ENCODE measurements around the gene TICAM1. TPM values are rescaled to one million over a fixed set of nuclear protein-coding genes. Genes with fewer than 3 reads are reported as not detected.
"Not testable (repeated sequence)": the region's sequence is repeated elsewhere in the genome, so short reads cannot be mapped to it uniquely, and the experiment has no call there.

The TICAM1 gene
- total and polyA plus RNA-seq, 11 donors = 3.7 to 13.6 (median 7.0) TPM

GRCh38 chr19:4851551-4852290 is 20.2 kb upstream of the TICAM1 start:
- peak; percentile 69 to 87 (median 83) for ATAC-seq
- intact Hi-C loops (cut with DNase I) = loop anchor here (1.0 to 5.0 kb wide), 5 partner anchors 39 to 114 kb away; no protein-coding TSS in a partner anchor
- WGBS, 4 donors = 76 to 80% (median 77%) methylated on average over 42 of the region's 42 CpGs

GRCh38 chr19:4849019-4849418 is 17.5 kb upstream of the TICAM1 start:
- WGBS, 4 donors = 96 to 99% (median 97%) methylated on average over 7 of the region's 7 CpGs
- H3K4me3 ChIP-seq = no peak overlapping the region

More at GRCh38 chr19:4851551-4852290, 20.2 kb upstream of the TICAM1 start:
- Histone ChIP-seq H3K27ac (no peak overlapping the region), H3K4me3 (no peak overlapping the region), H3K36me3 (peaks cover 0 to 91% (median 37%) of the 10 kb centered on the region in 9 donors), H3K27me3 (no peaks in the 10 kb centered on the region), H3K4me1 (no peaks in the 10 kb centered on the region), H3K9me3 (no peaks in the 10 kb centered on the region)
- TF ChIP-seq POLR2A (IDR thresholded peaks at IDR 0.05) (no peak), CTCF (IDR thresholded peaks at IDR 0.05) (peak; percentile 80 to 89 (median 86))
- peak; percentile 66 to 87 (median 69) for DNase-seq

GRCh38 chr19:4847190-4847973 is 15.9 kb upstream of the TICAM1 start:
- Histone ChIP-seq H3K9me3 (no peaks in the 10 kb centered on the region), H3K4me1 (no peaks in the 10 kb centered on the region), H3K36me3 (peaks cover 0 to 93% (median 50%) of the 10 kb centered on the region in 9 donors), H3K4me3 (no peak overlapping the region), H3K27me3 (no peaks in the 10 kb centered on the region), H3K27ac (no peak overlapping the region)
- intact Hi-C loops (cut with DNase I) = no loop called here
- DNase-seq (no peak), ATAC-seq (no peak)
- TF ChIP-seq POLR2A (IDR thresholded peaks at IDR 0.05) = no peak
- TF ChIP-seq CTCF (IDR thresholded peaks at IDR 0.05) = no peak
- WGBS, 4 donors = 95 to 98% (median 97%) methylated on average over 13 to 23 of the region's 23 CpGs

More at GRCh38 chr19:4849019-4849418, 17.5 kb upstream of the TICAM1 start:
- no peaks in the 10 kb centered on the region for H3K27me3 ChIP-seq
- peaks cover 0 to 89% (median 37%) of the 10 kb centered on the region in 9 donors for H3K36me3 ChIP-seq
- DNase-seq = no peak
- no peak for ATAC-seq
- no peak overlapping the region for H3K27ac ChIP-seq
- no peaks in the 10 kb centered on the region for H3K9me3 ChIP-seq
- intact Hi-C loops (cut with DNase I) = no loop called here
- H3K4me1 ChIP-seq = no peaks in the 10 kb centered on the region
- TF ChIP-seq CTCF (IDR thresholded peaks at IDR 0.05) = no peak
- no peak for TF ChIP-seq POLR2A (IDR thresholded peaks at IDR 0.05)

- intact Hi-C loops (cut with DNase I); DNase-seq; H3K4me1 ChIP-seq; ATAC-seq; H3K4me3 ChIP-seq; H3K9me3 ChIP-seq; H3K27me3 ChIP-seq; H3K27ac ChIP-seq: not testable (repeated sequence)
- peaks cover 0 to 88% (median 53%) of the 10 kb centered on the region in 9 donors for H3K36me3 ChIP-seq
- WGBS, 4 donors = 73 to 84% (median 81%) methylated on average over 8 to 9 of the region's 9 CpGs
Measured at GRCh38 chr19:4845975-4846374, 14.5 kb upstream of the TICAM1 start.

All from heart left ventricle (tissue), 16 donors.